Lung (tissue), 16 donors: Measurements from ENCODE around the gene TPD52L3. TPM values are rescaled to one million over a fixed set of nuclear protein-coding genes. Genes with fewer than 3 reads are reported as not detected.

Source experiments
- ATAC-seq: fragments of 200-7000 bp; cut with Tn5 transposase; one replicate; pipeline ENCODE4 v1.9.1; 2020; ENCODE audit warnings: moderate number of reproducible peaks; ENCODE audit not compliant: insufficient read depth, low FRiP score
- DNase-seq, 3 donors: peaks; one replicate each; pipeline ENCODE4 v3.0.0-alpha.2; 2013 to 2017
- H3K27ac ChIP-seq, 2 donors: one replicate each; pipeline ENCODE4 v1.5.1; 2013; ENCODE audit warnings: mild to moderate bottlenecking in 2 of 2, moderate library complexity in 2 of 2, control low read depth in 1 of 2, inconsistent platforms in 1 of 2, low read depth in 1 of 2, low read length in 1 of 2
- H3K27me3 ChIP-seq, 3 donors: one replicate each; pipeline ENCODE4 v1.5.1; 2013; ENCODE audit warnings: low read length in 2 of 3; ENCODE audit not compliant: control insufficient read depth in 3 of 3, insufficient read depth in 3 of 3
- H3K36me3 ChIP-seq, 4 donors: one replicate each; pipeline ENCODE4 v1.5.1; 2013; ENCODE audit warnings: low read length in 4 of 4, mild to moderate bottlenecking in 1 of 4, moderate library complexity in 1 of 4; ENCODE audit not compliant: control insufficient read depth in 4 of 4, insufficient read depth in 4 of 4
- H3K4me1 ChIP-seq, 5 donors: one replicate each; pipeline ENCODE4 v1.5.1; 2013; ENCODE audit warnings: low read length in 5 of 5, mild to moderate bottlenecking in 2 of 5, moderate library complexity in 1 of 5; ENCODE audit not compliant: control insufficient read depth in 5 of 5, insufficient read depth in 5 of 5
- H3K4me3 ChIP-seq: one replicate; pipeline ENCODE4 v1.5.1; 2013; ENCODE audit warnings: mild to moderate bottlenecking, control low read depth, moderate library complexity
- H3K9ac ChIP-seq, 2 donors: one replicate each; pipeline ENCODE4 v1.5.1; 2013; ENCODE audit warnings: low read length in 2 of 2, control low read depth in 1 of 2; ENCODE audit not compliant: insufficient read depth in 1 of 2
- H3K9me3 ChIP-seq, 4 donors: one replicate each; pipeline ENCODE4 v1.5.1; 2013; ENCODE audit warnings: low read length in 3 of 4, mild to moderate bottlenecking in 1 of 4, moderate library complexity in 1 of 4; ENCODE audit not compliant: control insufficient read depth in 4 of 4, insufficient read depth in 3 of 4
- WGBS, 2 donors: extraction: QIAGEN DNeasy Blood & Tissue Kit; methylation state at CpG; one replicate each; pipeline ENCODE4 v1.1.7; 2013; 5-methylcytosine and 5-hydroxymethylcytosine counted together
- long read RNA-seq, 5 donors: transcript quantifications; one replicate each; lab custom pipeline, GENCODE V29; 2026
- polyA plus RNA-seq, 2 donors: library from polyadenylated mRNA; stranded (reverse); fragments of 200-250 nt; gene quantifications; one replicate each; pipeline ENCODE4 v1.2.1, GENCODE V29; 2013
- total RNA-seq, 2 donors: library from RNA; depleted of rRNA in 1 of 2; stranded (reverse); fragments of >200 nt in 1 of 2; gene quantifications; one replicate each; pipeline ENCODE4 v1.2.1, GENCODE V29; 2014 to 2021
- TF ChIP-seq, protein P1 (sequence below): IDR thresholded peaks from 2 replicates; pipeline ENCODE4 v1.5.1; 2012; ENCODE audit warnings: mild to moderate bottlenecking; ENCODE audit errors: control extremely low read depth, extremely low read depth
- donor health status: control.
- donor health status: control.
- donor health status: Bipolar disorder and iron deficiency.
- donor health status: healthy.
- donor health status: DM: yes; HTN: yes; CAD: no.

The TPD52L3 gene
- total RNA-seq (not detected), polyA plus RNA-seq (not detected)
- long read RNA-seq, donor 1, result 0 reads
- long read RNA-seq, donor 2, result 0 reads
- long read RNA-seq, donor 3, result 0 reads
- long read RNA-seq, donor 4, result 0 reads
- long read RNA-seq, donor 5, result 0 reads

GRCh38 chr9:6328103-6328502 lies at the start of gene TPD52L3:
Gene TPD52L3 (plus strand): TSS chr9:6328375. CDS start chr9:6328596, 221 bp downstream.
- ATAC-seq, result no peak
- 89 to 92% methylated on average over 16 of the region's 16 CpGs for WGBS, 2 donors
- no peak within 1 kb of the TSS for H3K27ac ChIP-seq
- H3K9me3 ChIP-seq, result peaks cover 0 to under 1% (median 0%) of the 10 kb centered on the region in 4 donors
- H3K9ac ChIP-seq, result no peak within 1 kb of the TSS
- no peaks in the 10 kb centered on the region for H3K36me3 ChIP-seq
- H3K4me3 ChIP-seq, result no peak within 1 kb of the TSS
- TF ChIP-seq, protein P1, sequence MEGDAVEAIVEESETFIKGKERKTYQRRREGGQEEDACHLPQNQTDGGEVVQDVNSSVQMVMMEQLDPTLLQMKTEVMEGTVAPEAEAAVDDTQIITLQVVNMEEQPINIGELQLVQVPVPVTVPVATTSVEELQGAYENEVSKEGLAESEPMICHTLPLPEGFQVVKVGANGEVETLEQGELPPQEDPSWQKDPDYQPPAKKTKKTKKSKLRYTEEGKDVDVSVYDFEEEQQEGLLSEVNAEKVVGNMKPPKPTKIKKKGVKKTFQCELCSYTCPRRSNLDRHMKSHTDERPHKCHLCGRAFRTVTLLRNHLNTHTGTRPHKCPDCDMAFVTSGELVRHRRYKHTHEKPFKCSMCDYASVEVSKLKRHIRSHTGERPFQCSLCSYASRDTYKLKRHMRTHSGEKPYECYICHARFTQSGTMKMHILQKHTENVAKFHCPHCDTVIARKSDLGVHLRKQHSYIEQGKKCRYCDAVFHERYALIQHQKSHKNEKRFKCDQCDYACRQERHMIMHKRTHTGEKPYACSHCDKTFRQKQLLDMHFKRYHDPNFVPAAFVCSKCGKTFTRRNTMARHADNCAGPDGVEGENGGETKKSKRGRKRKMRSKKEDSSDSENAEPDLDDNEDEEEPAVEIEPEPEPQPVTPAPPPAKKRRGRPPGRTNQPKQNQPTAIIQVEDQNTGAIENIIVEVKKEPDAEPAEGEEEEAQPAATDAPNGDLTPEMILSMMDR, result no peak
- no peak for DNase-seq
- H3K27me3 ChIP-seq, result no peaks in the 10 kb centered on the region
- no peaks in the 10 kb centered on the region for H3K4me1 ChIP-seq

DNA sequence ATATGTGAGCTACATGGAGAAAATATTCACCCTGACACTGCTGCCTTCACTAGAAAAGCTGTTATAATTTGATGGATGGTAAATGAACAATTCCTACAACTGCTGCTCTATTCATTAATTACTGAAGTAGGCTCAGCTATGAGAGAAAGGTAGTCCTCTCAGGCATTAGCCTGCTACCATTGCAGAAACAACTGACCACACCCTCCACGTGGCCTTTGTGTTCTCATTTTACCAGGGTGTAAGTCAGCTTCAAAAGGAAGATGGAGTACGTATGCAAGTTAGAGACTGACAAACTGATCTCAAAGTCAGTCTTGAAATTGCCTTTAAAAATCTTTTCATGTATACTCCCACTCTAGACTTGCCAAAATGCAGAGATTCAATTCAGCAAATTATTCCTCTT lies 26.3 kb upstream of the TPD52L3 start:
- H3K4me3 ChIP-seq, result no peak overlapping the region
- H3K4me1 ChIP-seq, result no peaks in the 10 kb centered on the region
- no peak overlapping the region for H3K9ac ChIP-seq
- H3K27ac ChIP-seq, result no peak overlapping the region
- WGBS, 2 donors, result 25 to 58% methylated on average over 2 of the region's 2 CpGs
- H3K36me3 ChIP-seq, result no peaks in the 10 kb centered on the region
- TF ChIP-seq, protein P1, result no peak
- no peaks in the 10 kb centered on the region for H3K27me3 ChIP-seq
- ATAC-seq, result no peak
- DNase-seq, result no peak
- no peaks in the 10 kb centered on the region for H3K9me3 ChIP-seq

DNA sequence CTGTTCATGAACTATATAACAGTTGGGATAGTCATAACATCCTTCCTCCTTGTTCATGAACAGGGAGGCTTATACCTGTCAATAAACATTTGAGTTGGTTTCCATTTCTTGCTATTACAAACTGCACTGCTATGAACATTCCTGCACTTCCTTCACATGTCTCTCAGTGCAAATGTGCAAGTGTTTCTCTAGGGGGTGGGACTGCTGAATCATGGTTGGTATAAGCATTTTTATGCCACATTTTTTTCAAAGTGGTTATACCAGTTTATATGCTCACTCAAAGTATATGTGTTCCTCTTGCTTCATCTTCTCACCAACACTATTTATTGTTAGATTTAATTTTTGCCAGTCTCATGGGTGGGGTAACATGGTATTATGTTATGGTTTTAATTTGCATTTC lies 25.8 kb upstream of the TPD52L3 start:
- ATAC-seq, result no peak

More for the DNA sequence above, 25.8 kb upstream of the TPD52L3 start:
- no peaks in the 10 kb centered on the region for H3K27me3 ChIP-seq
- peak in 2 of 3 donors; percentile 2 to 15 for DNase-seq
- TF ChIP-seq, protein P1, result no peak
- no peak overlapping the region for H3K9ac ChIP-seq
- H3K4me3 ChIP-seq, result no peak overlapping the region
- no peaks in the 10 kb centered on the region for H3K36me3 ChIP-seq
- no peaks in the 10 kb centered on the region for H3K4me1 ChIP-seq
- no peak overlapping the region for H3K27ac ChIP-seq
- no peaks in the 10 kb centered on the region for H3K9me3 ChIP-seq
